GOT3 (cell line): ENCODE data around the gene GGA2.
"Not testable (repeated sequence)": the region's sequence is repeated elsewhere in the genome, so short reads cannot be mapped to it uniquely, and the experiment has no call there.

Source experiments
- DNase-seq: peaks from one replicate; lab custom pipeline; 2025; ENCODE audit warnings: mixed read lengths; lab: John Stamatoyannopoulos, UW

The GGA2 gene

GRCh38 chr16:23523876-23524385 is 13.6 kb upstream of the GGA2 start:
- no peak for DNase-seq

GRCh38 chr16:23523321-23523720 is 13.0 kb upstream of the GGA2 start:
- no peak for DNase-seq

GRCh38 chr16:23521965-23522364 is 11.7 kb upstream of the GGA2 start:
- DNase-seq: no peak

- DNase-seq: no peak
Measured at GRCh38 chr16:23521037-23521743, 10.9 kb upstream of the GGA2 start.

GRCh38 chr16:23520500-23520899 is 10.2 kb upstream of the GGA2 start:
- no peak for DNase-seq

- no peak for DNase-seq
Measured at GRCh38 chr16:23519282-23519681, 9.0 kb upstream of the GGA2 start.

- no peak for DNase-seq
Measured at GRCh38 chr16:23518435-23518891, 8.2 kb upstream of the GGA2 start.

- no peak for DNase-seq
Measured at GRCh38 chr16:23516366-23517137, 6.3 kb upstream of the GGA2 start.

- no peak for DNase-seq
Measured at GRCh38 chr16:23515881-23516280, 5.6 kb upstream of the GGA2 start.

- DNase-seq: no peak
Measured at GRCh38 chr16:23514381-23515152, 4.3 kb upstream of the GGA2 start.

GRCh38 chr16:23512168-23512695 is 1.9 kb upstream of the GGA2 start:
- no peak for DNase-seq

- no peak for DNase-seq
Measured at GRCh38 chr16:23511731-23512130, 1.4 kb upstream of the GGA2 start.

- not testable (repeated sequence) for DNase-seq
Measured at GRCh38 chr16:23510915-23511270, 599 bp upstream of the GGA2 start.

- no peak for DNase-seq
Measured at GRCh38 chr16:23509782-23510163, 521 bp downstream of the GGA2 start.

- DNase-seq: no peak
Measured at GRCh38 chr16:23509441-23509754, 896 bp downstream of the GGA2 start.

- no peak for DNase-seq
Measured at GRCh38 chr16:23508589-23509440, 1.5 kb downstream of the GGA2 start.

GRCh38 chr16:23506606-23506994 is 3.7 kb downstream of the GGA2 start:
- DNase-seq: no peak

GRCh38 chr16:23505671-23506605 is 4.4 kb downstream of the GGA2 start:
- DNase-seq: no peak

- DNase-seq: no peak
Measured at GRCh38 chr16:23505180-23505665, 5.1 kb downstream of the GGA2 start.
